A549 treated with AZD9567 at 1 μM for 4 hours (cell line): Measurements from ENCODE around the gene ERI2. TPM values are rescaled to one million over a fixed set of nuclear protein-coding genes. Genes with fewer than 3 reads are reported as not detected.

Experiments
- total RNA-seq: library from RNA; stranded (reverse); fragments of 200-300 nt; extraction: Qiagen RNA extraction; gene quantifications from 5 replicates; pipeline ENCODE4 v1.2.3, GENCODE V29; 2022; ENCODE audit not compliant: insufficient read depth

ERI2 gene
- total RNA-seq: 6.8 to 15.4 TPM (median 14.0 TPM) in 5 replicates

GRCh38 chr16:20806168-20807050 is at the start of gene ERI2, which contains the start of gene REXO5:
Gene ERI2 (minus strand): TSS chr16:20806472. CDS start chr16:20806430, 42 bp downstream.
Gene REXO5 (plus strand): TSS chr16:20806527. CDS start chr16:20806954, 427 bp downstream.

GRCh38 chr16:20763461-20764232 is 42.6 kb downstream of the ERI2 start, which contains the start of gene ACSM3:
Gene ACSM3 (plus strand): TSS chr16:20764014. CDS start chr16:20770035, 6,021 bp downstream.

Other genes with a start within 250 kb of the ERI2 start
- not detected in 5 replicates for gene ACSM2B, start 230.1 kb downstream of the ERI2 start, total RNA-seq
- not detected in 5 replicates for gene ACSM1, start 108.8 kb downstream of the ERI2 start, total RNA-seq
- gene THUMPD1, start 64.7 kb downstream of the ERI2 start, total RNA-seq: 20.3 to 37.0 TPM (median 22.6 TPM) in 5 replicates
- 3.5 to 5.6 TPM (median 4.4 TPM) in 5 replicates for gene ACSM3, start 42.5 kb downstream of the ERI2 start, total RNA-seq
- gene REXO5, start 55 bp upstream of the ERI2 start, total RNA-seq: 3.9 to 9.2 TPM (median 4.4 TPM) in 5 replicates
- gene DCUN1D3, start 93.9 kb upstream of the ERI2 start, total RNA-seq: 6.0 to 7.8 TPM (median 6.7 TPM) in 5 replicates
- gene LYRM1, start 94.3 kb upstream of the ERI2 start, total RNA-seq: 28.0 to 37.2 TPM (median 32.5 TPM) in 5 replicates